Stimulated activated CD8-positive, alpha-beta memory T cell treated with anti-CD3 and anti-CD28 coated beads, Interleukin-4, amount 100 ng/mL, for 4 hours (primary cell): ENCODE results near the gene HOXD12.

ENCODE experiments used
- DNase-seq, 2 donors: peaks; one replicate each; pipeline ENCODE4 v3.0.0-alpha.2; 2020; ENCODE audit warnings: low read depth in 2 of 2, low spot score in 1 of 2

The HOXD12 gene

GRCh38 chr2:176092270-176093144 lies 7.1 kb upstream of the HOXD12 start, which contains the start of gene HOXD13:
HOXD13 (plus strand) TSS chr2:176092721; CDS start chr2:176092891, 170 bp downstream.
- DNase-seq = no peak

GRCh38 chr2:176093145-176093897 lies 6.3 kb upstream of the HOXD12 start:
- DNase-seq = no peak

- no peak for DNase-seq
Observed at GRCh38 chr2:176093898-176094249, 5.7 kb upstream of the HOXD12 start.

GRCh38 chr2:176094349-176094748 lies 5.2 kb upstream of the HOXD12 start:
- no peak for DNase-seq

GRCh38 chr2:176095421-176095820 lies 4.2 kb upstream of the HOXD12 start:
- DNase-seq = no peak

GRCh38 chr2:176096243-176096985 lies 3.2 kb upstream of the HOXD12 start:
- DNase-seq = no peak

GRCh38 chr2:176096986-176097819 lies 2.4 kb upstream of the HOXD12 start:
- DNase-seq = peak in 1 of 2 donors; percentile 30

- DNase-seq = no peak
Observed at GRCh38 chr2:176097820-176098365, 1.7 kb upstream of the HOXD12 start.

GRCh38 chr2:176098366-176099158 lies 1.0 kb upstream of the HOXD12 start:
- DNase-seq = no peak

GRCh38 chr2:176099159-176099727 lies 352 bp upstream of the HOXD12 start:
- no peak for DNase-seq

GRCh38 chr2:176100547-176101140 lies 1.0 kb downstream of the HOXD12 start:
- DNase-seq = no peak

- no peak for DNase-seq
Observed at GRCh38 chr2:176101216-176101830, 1.7 kb downstream of the HOXD12 start.

GRCh38 chr2:176101842-176102241 lies 2.2 kb downstream of the HOXD12 start:
- no peak for DNase-seq

GRCh38 chr2:176102309-176102866 lies 2.8 kb downstream of the HOXD12 start:
- DNase-seq = no peak

GRCh38 chr2:176103194-176103593 lies 3.6 kb downstream of the HOXD12 start:
- DNase-seq = no peak

GRCh38 chr2:176103742-176104315 lies 4.2 kb downstream of the HOXD12 start:
- no peak for DNase-seq

- no peak for DNase-seq
Observed at GRCh38 chr2:176104316-176105077, 4.9 kb downstream of the HOXD12 start.
